Urinary bladder (tissue), 4 donors: ENCODE data around the gene ATXN1. TPM values are rescaled to one million over a fixed set of nuclear protein-coding genes. Genes with fewer than 3 reads are reported as not detected.
"Not testable (repeated sequence)": the region's sequence is repeated elsewhere in the genome, so short reads cannot be mapped to it uniquely, and the experiment has no call there.

Source experiments
- DNase-seq: peaks from one replicate; pipeline ENCODE4 v3.0.0-alpha.2; 2015; ENCODE audit errors: extremely low spot score
- H3K27ac ChIP-seq: one replicate; pipeline ENCODE4 v1.5.1; 2013; ENCODE audit warnings: low read depth, mild to moderate bottlenecking, moderate library complexity
- H3K36me3 ChIP-seq: one replicate; pipeline ENCODE4 v1.6.1; 2013; ENCODE audit warnings: mild to moderate bottlenecking, moderate library complexity; ENCODE audit not compliant: insufficient read depth
- H3K4me1 ChIP-seq: one replicate; pipeline ENCODE4 v1.6.1; 2013; ENCODE audit warnings: mild to moderate bottlenecking, moderate library complexity; ENCODE audit not compliant: insufficient read depth
- H3K4me3 ChIP-seq: one replicate; pipeline ENCODE4 v1.5.1; 2013; ENCODE audit warnings: low read depth, low read length
- WGBS: extraction: QIAGEN DNeasy Blood & Tissue Kit; methylation state at CpG from one replicate; pipeline ENCODE4 v1.1.7; 2013; 5-methylcytosine and 5-hydroxymethylcytosine counted together
- polyA plus RNA-seq: library from polyadenylated mRNA; stranded (reverse); fragments of 200-250 nt; gene quantifications from one replicate; pipeline ENCODE4 v1.2.3, GENCODE V29; 2013
- total RNA-seq: library from RNA; depleted of rRNA; stranded (reverse); fragments of >200 nt; gene quantifications from one replicate; pipeline ENCODE4 v1.2.3, GENCODE V29; 2014
- donor health status: healthy with polysubstance abuse.
- donor health status: healthy.

The ATXN1 gene
- total and polyA plus RNA-seq, 2 donors, result 15.8 to 137 TPM

GRCh38 chr6:16635291-16635809 lies 125.9 kb downstream of the ATXN1 start:
- no peak for DNase-seq
- no peak overlapping the region for H3K27ac ChIP-seq
- no peak overlapping the region for H3K4me3 ChIP-seq
- WGBS, result 79% methylated on average over 4 of the region's 4 CpGs
- no peaks in the 10 kb centered on the region for H3K36me3 ChIP-seq
- H3K4me1 ChIP-seq, result no peaks in the 10 kb centered on the region

DNA sequence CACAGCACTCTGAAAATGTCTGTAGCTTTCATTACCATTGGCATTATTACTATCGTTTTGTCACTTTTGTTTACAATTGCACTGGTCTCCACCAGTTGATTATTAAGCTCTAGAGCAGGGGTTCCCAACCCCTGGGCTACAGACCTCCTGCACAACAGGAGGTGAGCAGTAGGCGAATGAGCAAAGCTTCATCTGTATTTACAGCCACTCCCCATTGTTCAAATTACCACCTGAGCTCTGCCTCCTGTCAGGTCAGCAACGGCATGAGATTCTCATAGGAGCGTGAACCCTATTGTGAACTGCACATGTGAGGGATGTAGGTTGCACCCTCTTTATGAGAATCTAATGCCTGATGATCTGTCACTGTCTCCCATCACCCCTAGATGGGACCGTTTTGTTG lies 126.4 kb downstream of the ATXN1 start:
- 88% methylated on average over 5 of the region's 5 CpGs for WGBS
- DNase-seq, result no peak
- Histone ChIP-seq H3K27ac (no peak overlapping the region), H3K36me3 (no peaks in the 10 kb centered on the region), H3K4me3 (no peak overlapping the region), H3K4me1 (no peaks in the 10 kb centered on the region)

DNA sequence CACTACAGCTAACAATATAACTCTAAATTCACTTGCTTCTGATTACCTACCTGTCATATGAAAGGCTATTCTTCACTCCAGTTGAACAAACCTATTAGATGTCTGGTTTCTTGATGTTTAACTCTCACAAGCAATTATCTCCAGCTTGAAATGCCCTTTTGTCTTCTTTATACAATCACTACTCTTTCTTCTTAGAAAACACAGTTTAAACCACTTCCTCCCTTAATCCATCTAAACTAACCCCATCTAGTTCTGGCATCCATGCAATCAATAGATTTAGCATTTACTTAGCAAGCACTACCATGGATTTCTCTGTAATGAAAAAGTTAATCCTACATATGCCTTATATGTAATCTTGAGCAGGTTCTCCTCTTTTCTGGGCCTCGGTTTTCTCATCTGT lies 127.3 kb downstream of the ATXN1 start:
- 83% methylated on average over 1 of the region's 1 CpG for WGBS
- no peak for DNase-seq
- Histone ChIP-seq H3K4me1 (no peaks in the 10 kb centered on the region), H3K4me3 (no peak overlapping the region), H3K36me3 (no peaks in the 10 kb centered on the region), H3K27ac (no peak overlapping the region)

DNA sequence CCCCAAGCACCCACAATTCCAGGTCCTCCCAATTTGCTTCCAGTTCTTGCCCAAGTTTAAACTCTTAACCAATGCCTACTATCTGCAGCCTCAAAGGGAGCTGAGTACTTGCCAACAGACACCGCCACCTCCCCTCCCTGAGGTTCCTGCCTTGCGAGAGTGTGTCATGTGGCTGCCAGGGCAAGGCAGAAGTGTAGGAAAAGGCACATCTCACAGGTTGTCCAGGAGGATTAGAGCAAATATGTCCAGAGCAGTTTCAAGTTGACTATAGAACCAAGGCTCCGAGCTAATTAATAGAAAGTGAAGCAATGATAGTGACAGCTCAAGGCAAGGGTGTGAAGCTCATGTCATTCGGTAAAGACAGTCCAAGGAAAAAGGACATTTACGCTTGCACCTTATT lies 127.8 kb downstream of the ATXN1 start:
- Histone ChIP-seq H3K4me3 (no peak overlapping the region), H3K36me3 (no peaks in the 10 kb centered on the region), H3K4me1 (no peaks in the 10 kb centered on the region), H3K27ac (no peak overlapping the region)
- 93% methylated on average over 5 of the region's 5 CpGs for WGBS
- DNase-seq, result no peak

DNA sequence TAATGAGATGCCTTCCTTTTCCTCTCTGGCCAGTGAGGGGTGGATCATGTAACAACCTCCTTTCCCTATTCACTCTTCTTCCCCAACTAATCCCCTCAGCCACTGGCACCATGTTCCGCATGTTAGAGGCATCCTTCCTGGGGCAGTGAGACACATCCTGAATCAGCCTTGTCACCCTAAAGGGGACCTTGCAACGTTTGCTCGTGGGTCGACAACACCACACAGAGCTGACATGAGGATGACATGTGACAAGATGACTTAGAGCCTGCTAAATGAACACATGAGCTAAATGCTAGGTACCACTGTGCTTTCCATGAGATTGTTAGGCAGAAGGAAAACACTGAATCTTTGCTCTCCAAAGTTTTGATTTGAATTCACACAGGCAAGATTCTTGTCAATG lies 129.2 kb downstream of the ATXN1 start:
- no peaks in the 10 kb centered on the region for H3K4me1 ChIP-seq
- no peak overlapping the region for H3K27ac ChIP-seq
- DNase-seq, result no peak
- WGBS, result 86% methylated on average over 4 of the region's 4 CpGs
- no peak overlapping the region for H3K4me3 ChIP-seq
- H3K36me3 ChIP-seq, result no peaks in the 10 kb centered on the region

GRCh38 chr6:16630026-16630643 lies 131.1 kb downstream of the ATXN1 start:
- Histone ChIP-seq H3K4me3 (no peak overlapping the region), H3K4me1 (no peaks in the 10 kb centered on the region), H3K27ac (no peak overlapping the region), H3K36me3 (no peaks in the 10 kb centered on the region)
- no peak for DNase-seq
- WGBS, result 77% methylated on average over 4 of the region's 4 CpGs

DNA sequence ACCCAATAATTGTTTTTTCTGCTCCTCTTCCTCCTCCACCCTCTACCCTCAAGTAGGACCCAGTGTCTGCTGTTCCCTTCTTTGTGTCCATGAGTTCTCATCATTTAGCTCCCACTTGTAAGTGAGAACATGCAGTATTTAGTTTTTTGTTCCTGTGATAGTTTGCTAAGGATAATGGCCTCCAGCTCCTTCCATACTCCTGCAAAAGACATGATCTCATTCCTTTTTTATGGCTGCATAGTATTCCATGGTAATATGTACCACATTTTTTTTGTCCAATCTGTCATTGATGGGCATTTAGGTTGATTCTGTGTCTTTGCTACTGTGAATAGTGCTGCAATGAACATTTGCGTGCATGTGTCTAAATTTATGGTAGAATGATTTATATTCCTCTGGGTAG lies 132.7 kb downstream of the ATXN1 start:
- 97% methylated on average over 1 of the region's 1 CpG for WGBS
- H3K27ac ChIP-seq, H3K4me1 ChIP-seq, DNase-seq, H3K4me3 ChIP-seq, H3K36me3 ChIP-seq: not testable (repeated sequence)

GRCh38 chr6:16626650-16627049 lies 134.6 kb downstream of the ATXN1 start:
- no peak for DNase-seq
- Histone ChIP-seq H3K27ac (no peak overlapping the region), H3K36me3 (no peaks in the 10 kb centered on the region), H3K4me3 (no peak overlapping the region), H3K4me1 (no peaks in the 10 kb centered on the region)
- 80% methylated on average over 2 of the region's 2 CpGs for WGBS

DNA sequence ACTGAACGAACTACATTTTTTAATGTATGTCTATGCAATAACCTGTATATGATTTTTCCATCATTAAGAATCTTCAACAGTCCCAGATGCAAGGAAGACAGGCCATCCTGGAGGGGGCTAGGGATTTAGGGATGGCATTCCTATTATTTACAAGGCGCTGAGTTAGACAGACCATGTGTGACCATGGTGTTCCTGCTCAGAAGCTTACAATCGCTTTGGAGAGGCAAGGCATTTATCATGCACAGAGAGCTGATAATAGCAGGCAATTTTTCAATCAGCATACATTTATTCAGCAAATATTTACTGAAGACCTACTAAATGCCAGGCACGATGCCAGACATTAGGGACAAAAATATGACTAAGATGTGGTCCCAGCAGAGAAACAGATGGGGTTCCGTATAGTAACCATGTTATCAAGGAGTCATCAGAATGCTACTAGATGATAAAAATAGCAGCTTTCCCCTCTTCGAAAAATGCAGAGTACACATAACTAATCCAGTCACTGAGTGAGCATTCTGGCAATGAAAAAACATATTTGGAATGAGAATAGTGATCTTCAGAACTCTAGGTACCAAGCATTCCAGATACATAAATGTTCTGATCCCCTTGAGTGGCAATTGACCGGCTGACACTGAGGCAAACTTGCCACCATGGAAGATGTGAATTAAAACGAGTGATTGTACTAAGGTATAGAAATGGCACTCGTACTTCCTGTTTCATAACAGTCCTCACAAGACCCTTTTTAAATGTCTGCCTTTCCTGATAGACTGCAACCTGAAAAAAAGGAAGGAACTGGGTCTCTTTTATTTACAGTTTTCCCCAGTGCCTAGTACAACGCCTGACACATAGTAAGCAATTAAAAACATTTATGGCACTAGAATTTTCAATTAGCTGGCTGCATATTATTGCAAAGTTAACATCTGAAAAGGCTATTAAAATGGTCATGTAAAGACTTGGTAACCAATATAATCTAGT lies 135.7 kb downstream of the ATXN1 start:
- Histone ChIP-seq H3K4me3 (no peak overlapping the region), H3K36me3 (no peaks in the 10 kb centered on the region), H3K27ac (no peak overlapping the region), H3K4me1 (no peaks in the 10 kb centered on the region)
- DNase-seq, result no peak
- 57% methylated on average over 10 of the region's 10 CpGs for WGBS

DNA sequence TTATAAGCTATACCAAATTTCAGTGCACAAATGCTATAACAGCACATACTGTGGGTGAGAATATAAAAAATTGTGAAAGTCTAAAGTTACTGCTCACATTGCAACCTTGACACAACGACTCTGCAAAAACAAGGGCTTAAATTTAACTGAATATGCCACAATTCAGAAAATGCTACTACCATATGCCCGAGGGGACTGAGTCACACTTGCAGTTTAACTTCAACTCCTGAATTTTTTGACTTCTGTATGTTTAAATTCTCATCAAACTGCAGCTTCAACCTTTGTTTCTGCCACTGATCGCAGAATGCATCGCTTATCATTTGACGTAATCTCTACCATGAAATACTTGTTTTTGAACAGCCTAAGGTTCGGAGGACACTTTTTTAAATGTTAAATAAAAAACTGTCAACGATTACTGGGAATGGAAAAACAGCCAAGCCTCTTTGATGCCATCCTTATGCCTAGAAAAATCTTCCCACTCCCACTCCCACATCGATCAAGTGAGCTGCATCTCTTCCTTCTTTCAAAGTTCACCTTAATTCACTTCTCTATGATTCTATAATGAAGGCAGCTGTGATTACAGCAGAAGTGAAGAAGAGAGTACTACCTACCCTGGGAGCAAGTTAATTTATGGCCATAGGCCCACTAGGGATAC lies 136.5 kb downstream of the ATXN1 start:
- Histone ChIP-seq H3K36me3 (no peaks in the 10 kb centered on the region), H3K4me1 (no peaks in the 10 kb centered on the region), H3K4me3 (no peak overlapping the region), H3K27ac (no peak overlapping the region)
- no peak for DNase-seq
- 84% methylated on average over 8 of the region's 8 CpGs for whole genome bisulfite sequencing

DNA sequence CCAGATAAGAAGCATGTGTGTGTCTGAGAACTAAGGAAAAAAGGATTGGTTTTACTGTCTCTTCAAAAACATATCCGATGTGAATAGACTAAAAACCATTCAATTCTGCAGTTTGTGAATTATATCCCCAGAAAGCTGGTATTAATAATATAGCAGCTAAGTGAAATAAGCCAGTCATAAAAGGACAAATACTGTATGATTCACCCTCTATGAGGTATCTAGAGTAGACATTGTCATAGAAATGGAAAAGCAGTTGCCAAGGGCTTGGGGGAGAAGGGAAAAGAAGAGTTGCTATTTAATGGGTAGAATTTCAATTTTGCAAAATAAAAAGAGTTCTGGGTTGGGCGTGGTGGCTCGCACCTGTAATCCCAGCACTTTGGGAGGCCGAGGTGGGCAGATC lies 137.5 kb downstream of the ATXN1 start:
- no peaks in the 10 kb centered on the region for H3K4me1 ChIP-seq
- no peak overlapping the region for H3K4me3 ChIP-seq
- WGBS, result 86% methylated on average over 4 of the region's 4 CpGs
- no peaks in the 10 kb centered on the region for H3K36me3 ChIP-seq
- H3K27ac ChIP-seq, result no peak overlapping the region
- no peak for DNase-seq

DNA sequence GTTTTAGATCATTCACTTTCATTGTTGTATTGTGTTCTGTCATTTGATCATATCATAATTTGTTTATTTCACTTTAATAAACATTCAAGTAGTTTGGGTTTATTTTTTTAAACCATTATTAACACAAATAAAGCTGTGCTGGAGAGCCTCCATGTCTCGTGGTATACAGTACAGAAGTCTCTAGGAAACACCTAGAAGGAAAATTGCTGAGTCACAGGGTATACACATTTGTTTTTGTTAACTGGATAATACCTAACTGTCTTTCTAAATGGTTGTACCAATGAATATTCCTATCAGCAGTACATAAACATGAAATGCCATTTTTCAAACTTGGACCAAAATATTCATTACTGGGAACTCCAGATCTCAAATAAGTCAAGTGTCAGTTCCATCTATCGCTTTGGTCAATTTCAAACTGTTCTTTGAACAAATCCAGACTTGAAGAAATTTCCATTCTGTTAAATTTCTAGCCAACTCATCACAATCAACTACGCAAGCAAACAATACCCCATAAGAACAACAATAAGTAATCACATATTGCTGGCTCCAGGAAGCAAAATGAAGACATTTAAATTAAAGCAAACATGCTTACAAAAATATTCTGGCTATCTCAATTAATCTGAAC lies 138.1 kb downstream of the ATXN1 start:
- Histone ChIP-seq H3K4me3 (no peak overlapping the region), H3K4me1 (no peaks in the 10 kb centered on the region), H3K36me3 (no peaks in the 10 kb centered on the region), H3K27ac (no peak overlapping the region)
- DNase-seq, result no peak
- 82% methylated on average over 3 of the region's 3 CpGs for WGBS

- no peak for DNase-seq
- WGBS, result 90% methylated on average over 5 of the region's 5 CpGs
- Histone ChIP-seq H3K4me3 (no peak overlapping the region), H3K27ac (no peak overlapping the region), H3K36me3 (no peaks in the 10 kb centered on the region), H3K4me1 (no peaks in the 10 kb centered on the region)
Measured at GRCh38 chr6:16622193-16622592, 139.1 kb downstream of the ATXN1 start.
